Measurements from ENCODE around the gene ZBTB22.

DNA sequence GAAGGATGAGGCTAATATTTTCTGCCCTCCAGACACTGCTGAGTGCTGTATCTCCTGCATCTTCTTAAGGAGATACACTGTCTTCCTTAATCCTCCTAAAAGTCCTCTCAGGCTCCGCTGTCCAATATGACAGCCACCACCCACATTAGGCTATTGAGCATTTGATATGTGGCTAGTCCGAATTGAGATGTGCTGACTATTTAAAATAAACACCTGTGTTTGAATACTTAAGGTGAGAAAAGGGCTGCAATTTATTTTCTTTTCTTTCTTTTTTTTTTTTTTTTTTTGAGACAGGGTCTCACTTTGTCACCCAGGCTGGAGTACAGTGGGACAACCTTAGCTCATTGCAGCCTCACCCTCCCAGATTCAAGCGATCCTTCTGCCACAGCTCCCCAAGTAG is 15.7 kb downstream of the ZBTB22 start:
- TF ChIP-seq, protein P1, sequence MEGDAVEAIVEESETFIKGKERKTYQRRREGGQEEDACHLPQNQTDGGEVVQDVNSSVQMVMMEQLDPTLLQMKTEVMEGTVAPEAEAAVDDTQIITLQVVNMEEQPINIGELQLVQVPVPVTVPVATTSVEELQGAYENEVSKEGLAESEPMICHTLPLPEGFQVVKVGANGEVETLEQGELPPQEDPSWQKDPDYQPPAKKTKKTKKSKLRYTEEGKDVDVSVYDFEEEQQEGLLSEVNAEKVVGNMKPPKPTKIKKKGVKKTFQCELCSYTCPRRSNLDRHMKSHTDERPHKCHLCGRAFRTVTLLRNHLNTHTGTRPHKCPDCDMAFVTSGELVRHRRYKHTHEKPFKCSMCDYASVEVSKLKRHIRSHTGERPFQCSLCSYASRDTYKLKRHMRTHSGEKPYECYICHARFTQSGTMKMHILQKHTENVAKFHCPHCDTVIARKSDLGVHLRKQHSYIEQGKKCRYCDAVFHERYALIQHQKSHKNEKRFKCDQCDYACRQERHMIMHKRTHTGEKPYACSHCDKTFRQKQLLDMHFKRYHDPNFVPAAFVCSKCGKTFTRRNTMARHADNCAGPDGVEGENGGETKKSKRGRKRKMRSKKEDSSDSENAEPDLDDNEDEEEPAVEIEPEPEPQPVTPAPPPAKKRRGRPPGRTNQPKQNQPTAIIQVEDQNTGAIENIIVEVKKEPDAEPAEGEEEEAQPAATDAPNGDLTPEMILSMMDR (IDR thresholded peaks at IDR 0.05), result no peak
- no peak for TF ChIP-seq POLR2AphosphoS5 (IDR thresholded peaks at IDR 0.05)
- no peak for TF ChIP-seq POLR2A (IDR thresholded peaks at IDR 0.05)

Data from prostate gland (tissue), 2 donors.